NCI-H748 (cell line): ENCODE measurements around the gene PRR23C.

Experiments
- DNase-seq: peaks from one replicate; lab custom pipeline; 2025; ENCODE audit not compliant: unreplicated experiment; lab: John Stamatoyannopoulos, UW

The PRR23C gene

DNA sequence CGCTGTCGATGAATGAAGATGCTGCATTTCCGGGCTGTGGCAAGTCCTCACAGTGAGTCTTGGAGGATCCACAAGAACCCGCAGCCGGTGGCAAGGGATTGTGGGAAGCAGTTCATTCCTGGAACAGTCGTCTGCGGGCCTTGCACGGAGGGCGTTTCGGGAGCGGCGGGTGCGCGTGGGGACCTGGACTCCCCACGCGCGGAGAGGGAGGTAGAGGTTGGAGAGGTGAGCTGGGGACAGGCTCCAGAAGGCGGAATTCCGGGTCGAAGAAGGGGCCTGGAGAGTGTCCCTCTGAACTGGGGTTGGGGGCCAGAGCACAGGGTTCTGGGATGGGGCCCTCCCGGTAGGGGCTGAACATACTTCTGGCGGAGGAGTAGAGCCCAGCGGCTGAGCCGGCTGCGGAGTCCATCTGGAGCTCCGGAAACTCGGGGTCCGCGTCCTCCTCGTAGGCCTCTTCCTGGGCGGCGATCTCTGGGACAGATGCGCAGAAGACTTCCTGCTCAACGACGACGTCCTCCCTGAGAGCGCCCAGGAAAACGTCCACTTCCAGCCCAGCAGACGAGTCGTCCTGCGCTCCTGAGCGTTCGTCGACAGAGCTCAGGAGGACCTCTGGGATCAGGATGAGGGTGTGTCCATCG, 39.2 kb downstream of the PRR23C start:
- no peak for DNase-seq

GRCh38 chr3:138995706-138996105, 49.0 kb downstream of the PRR23C start:
- DNase-seq: no peak
